ENCODE results near the gene SH2B3. TPM values are rescaled to one million over a fixed set of nuclear protein-coding genes. Genes with fewer than 3 reads are reported as not detected.

Gene SH2B3
- total RNA-seq, 1 experiment from 2014 or later = 40.3 TPM

GRCh38 chr12:111436266-111436665 lies 30.5 kb downstream of the SH2B3 start:
- no peak overlapping the region for H2BK20ac ChIP-seq (ENCODE audit: low read depth, low read length, poor library complexity, severe bottlenecking)
- H4K20me1 ChIP-seq (ENCODE audit: control insufficient read depth, insufficient read depth, insufficient read length) = no peaks in the 10 kb centered on the region
- no peaks in the 10 kb centered on the region for H3K79me1 ChIP-seq (ENCODE audit: insufficient read depth, low read depth, low read length, poor library complexity, severe bottlenecking)
- H3K56ac ChIP-seq (ENCODE audit: insufficient read length, low read depth, low read length) = no peak overlapping the region
- peaks cover 42 to 48% of the 10 kb centered on the region in 2 experiments for H3K4me1 Mint-ChIP-seq
- H3K9ac ChIP-seq (ENCODE audit: extremely low read depth, insufficient read length, low read length) = no peak overlapping the region
- no peak overlapping the region for H3K27ac ChIP-seq (ENCODE audit: insufficient read length, low read depth, low read length)
- no CpG with 5 or more reads among the region's 7 CpGs for WGBS (ENCODE audit: extremely low coverage, insufficient read length, low lambda C conversion rate)
- H2BK15ac ChIP-seq (ENCODE audit: low read depth, low read length) = no peak overlapping the region
- H3K23ac ChIP-seq (ENCODE audit: insufficient read length, low read depth, low read length) = no peak overlapping the region
- 0 out of 5 replicates have a peak overlapping the region, but pooled peaks of 1 of the 2 experiments have one; percentile 19 for H3K4me3 Mint-ChIP-seq
- H3K79me2 ChIP-seq (ENCODE audit: insufficient read depth, low read length) = peaks cover 17% of the 10 kb centered on the region; the same call in 1 of the 2 replicates
- H3K36me3 Mint-ChIP-seq (ENCODE audit: insufficient read depth in 1 of 3, low read depth in 3 of 3) = peaks cover 0 to 7% (median 5%) of the 10 kb centered on the region in 3 experiments; a peak in 6 of 7 replicates
- H3K27me3 ChIP-seq (ENCODE audit: insufficient read depth, low read length) = no peaks in the 10 kb centered on the region
- H3K4me2 ChIP-seq (ENCODE audit: insufficient read depth, insufficient read length, low read length) = no peak overlapping the region
- H2BK5ac ChIP-seq (ENCODE audit: insufficient read length, low read length) = no peak overlapping the region
- H3K27me3 Mint-ChIP-seq (ENCODE audit: low read depth) = no peaks in the 10 kb centered on the region; the same call in 1 of the 2 replicates
- H4K8ac ChIP-seq (replicated peaks; ENCODE audit: insufficient read length, low read depth, low read length) = no peak overlapping the region
- peak overlapping the region in 2 of 3 experiments; percentile 64 to 95; a peak in 4 of 7 replicates for H3K27ac Mint-ChIP-seq
- no peak overlapping the region for H3K18ac ChIP-seq (ENCODE audit: insufficient read length, low read depth, low read length)
- no peak overlapping the region for H2BK12ac ChIP-seq (ENCODE audit: insufficient read length, low read depth, low read length)
- peaks cover 13% of the 10 kb centered on the region; the same call in 1 of the 2 replicates for H3K4me1 ChIP-seq (ENCODE audit: insufficient read depth, low read length)
- DNase-seq = no peak
- no peak overlapping the region for H4K91ac ChIP-seq (ENCODE audit: insufficient read length, low read depth, low read length)
- no peaks in the 10 kb centered on the region for H3K9me3 ChIP-seq (ENCODE audit: control insufficient read depth, low read depth, low read length)
- H2AK5ac ChIP-seq (ENCODE audit: insufficient read length, low read length) = no peak overlapping the region
- no peak overlapping the region for H3K4ac ChIP-seq (ENCODE audit: low read depth, low read length)
- H3K9me3 Mint-ChIP-seq = no peaks in the 10 kb centered on the region
- no peak overlapping the region for H2BK120ac ChIP-seq (ENCODE audit: low read depth, low read length, poor library complexity, severe bottlenecking)
- H4K5ac ChIP-seq (ENCODE audit: insufficient read length, low read depth, low read length) = no peak overlapping the region
- no peak overlapping the region for H3T11ph ChIP-seq (ENCODE audit: low read length)
- no peaks in the 10 kb centered on the region for H3K23me2 ChIP-seq (ENCODE audit: insufficient read length, low read depth, low read length, poor library complexity, severe bottlenecking)
- H2AFZ ChIP-seq (ENCODE audit: low read length) = no peak overlapping the region
- no peak for TF ChIP-seq CTCF (conservative IDR thresholded peaks at IDR 0.05)
- H3K14ac ChIP-seq (ENCODE audit: insufficient read depth, low read length) = no peak overlapping the region

Measured in H9 (cell line).